GM23338 (cell line): ENCODE measurements around the gene NTNG1. TPM values are rescaled to one million over a fixed set of nuclear protein-coding genes. Genes with fewer than 3 reads are reported as not detected.

Experiments used
- ATAC-seq: fragments of 200-7000 bp; cut with Tn5 transposase; 3 replicates; pipeline ENCODE4 v1.9.1; 2020
- DNase-seq: peaks from one replicate; pipeline ENCODE4 v3.0.0-alpha.2; 2015; ENCODE audit warnings: low spot score
- H2AFZ ChIP-seq: fragments of 200-600 bp; sonication (generic); 2 replicates; pipeline ENCODE4 v1.8.0; 2016; ENCODE audit warnings: antibody characterized with exemption, mild to moderate bottlenecking, moderate library complexity
- H3F3A ChIP-seq: fragments of 200-600 bp; sonication (generic); replicated peaks from 2 replicates; pipeline ENCODE4 v1.8.0; 2017; ENCODE audit warnings: antibody characterized with exemption, mixed run types, low read depth
- H3K27ac ChIP-seq: fragments of 200-600 bp; sonication (generic); 2 replicates; pipeline ENCODE4 v1.6.1; 2016; ENCODE audit warnings: low read depth
- H3K27me3 ChIP-seq: fragments of 200-600 bp; sonication (generic); 2 replicates; pipeline ENCODE4 v1.8.0; 2016; ENCODE audit warnings: mild to moderate bottlenecking, mixed run types, moderate library complexity; ENCODE audit not compliant: insufficient read depth
- H3K36me3 ChIP-seq: fragments of 200-600 bp; sonication (generic); 2 replicates; pipeline ENCODE4 v1.8.0; 2016; ENCODE audit warnings: mild to moderate bottlenecking; ENCODE audit not compliant: insufficient read depth
- H3K4me1 ChIP-seq: fragments of 200-600 bp; sonication (generic); 2 replicates; pipeline ENCODE4 v1.8.0; 2016; ENCODE audit warnings: mild to moderate bottlenecking, moderate library complexity; ENCODE audit not compliant: insufficient read depth
- H3K4me2 ChIP-seq: fragments of 200-600 bp; sonication (generic); 2 replicates; pipeline ENCODE4 v1.7.1; 2017; ENCODE audit warnings: mixed run types
- H3K4me3 ChIP-seq: fragments of 200-600 bp; sonication (generic); 2 replicates; pipeline ENCODE4 v1.6.1; 2016; ENCODE audit warnings: mixed run types
- H3K79me2 ChIP-seq: fragments of 200-600 bp; sonication (generic); replicated peaks from 2 replicates; pipeline ENCODE4 v1.8.0; 2017; ENCODE audit warnings: mild to moderate bottlenecking; ENCODE audit not compliant: insufficient read depth
- H3K9me2 ChIP-seq: fragments of 200-600 bp; sonication (generic); 2 replicates; pipeline ENCODE4 v1.8.0; 2017; ENCODE audit not compliant: insufficient read depth
- H4K20me1 ChIP-seq: fragments of 200-600 bp; sonication (generic); replicated peaks from 2 replicates; pipeline ENCODE4 v1.8.0; 2017; ENCODE audit warnings: mild to moderate bottlenecking; ENCODE audit not compliant: insufficient read depth
- H3K27ac Mint-ChIP-seq: 2 replicates; pipeline ENCODE4 v1.8.0; 2020; ENCODE audit warnings: inconsistent platforms, mild to moderate bottlenecking, moderate library complexity, mixed read lengths
- H3K27me3 Mint-ChIP-seq: 3 replicates; pipeline ENCODE4 v1.8.0; 2022; ENCODE audit warnings: low read depth, mild to moderate bottlenecking, moderate library complexity, mixed read lengths, inconsistent platforms; ENCODE audit not compliant: insufficient read depth, poor library complexity
- H3K36me3 Mint-ChIP-seq: 3 replicates; pipeline ENCODE4 v1.8.0; 2021; ENCODE audit warnings: low read depth, mild to moderate bottlenecking, inconsistent platforms, moderate library complexity, mixed read lengths
- H3K4me1 Mint-ChIP-seq: 3 replicates; pipeline ENCODE4 v1.8.0; 2020; ENCODE audit warnings: mild to moderate bottlenecking, inconsistent platforms, mixed read lengths
- H3K4me3 Mint-ChIP-seq: 3 replicates; pipeline ENCODE4 v1.8.0; 2021; ENCODE audit warnings: moderate library complexity, mild to moderate bottlenecking, inconsistent platforms, mixed read lengths
- H3K9me3 Mint-ChIP-seq: 3 replicates; pipeline ENCODE4 v1.8.0; 2020; ENCODE audit warnings: moderate library complexity, mild to moderate bottlenecking, inconsistent platforms, mixed read lengths
- CTCF ChIP-seq, 2 experiments: fragments of 200-600 bp in 1 of 2; sonication (generic) in 1 of 2; conservative IDR thresholded peaks; 2 replicates each; pipeline versions ENCODE4 v1.5.1 to v1.6.1; 2016 to 2017; ENCODE audit warnings: antibody characterized with exemption in 2 of 2, low read depth in 2 of 2, mild to moderate bottlenecking in 2 of 2, moderate library complexity in 1 of 2
- ETS1 ChIP-seq: IDR thresholded peaks from 2 replicates; pipeline ENCODE4 v1.6.1; 2016; ENCODE audit warnings: antibody characterized with exemption
- EZH2phosphoT487 ChIP-seq: fragments of 200-600 bp; sonication (generic); IDR thresholded peaks from one replicate; pipeline ENCODE4 v1.8.1; 2018; ENCODE audit warnings: antibody characterized with exemption; ENCODE audit not compliant: unreplicated experiment
- POLR2AphosphoS5 ChIP-seq: IDR thresholded peaks from 2 replicates; pipeline ENCODE4 v1.6.1; 2016; ENCODE audit warnings: antibody characterized with exemption, low read depth
- STAT1 ChIP-seq: IDR thresholded peaks from one replicate; pipeline ENCODE4 v1.6.1; 2016; ENCODE audit warnings: antibody characterized with exemption; ENCODE audit not compliant: unreplicated experiment
- ZNF114 ChIP-seq: fragments of 250-450 bp; sonication (Bioruptor Pico); IDR thresholded peaks from 2 replicates; pipeline ENCODE4 v1.5.0; 2020; ENCODE audit warnings: mild to moderate bottlenecking, moderate library complexity
- polyA plus RNA-seq: library from polyadenylated mRNA; unstranded; fragments of >200 nt; fragmentation: Nextera tagmentation; extraction: Ambion mirVana; gene quantifications from 2 replicates; pipeline ENCODE4 v1.2.1, GENCODE V29; 2016
- total RNA-seq: library from RNA; depleted of rRNA; stranded (reverse); fragments of >200 nt; shearing (Covaris generic); gene quantifications from 2 replicates; pipeline ENCODE4 v1.2.3, GENCODE V29; 2014

The NTNG1 gene
- total and polyA plus RNA-seq, 2 experiments from 2014 or later, result 7.2 to 10.3 TPM

- TF ChIP-seq ETS1, result no peak
Observed at GRCh38 chr1:107267489-107267888, 126.7 kb downstream of the NTNG1 start (continued).

GRCh38 chr1:107272321-107272720, 131.5 kb downstream of the NTNG1 start:
- no peaks in the 10 kb centered on the region for H3K36me3 ChIP-seq
- H3K27me3 Mint-ChIP-seq, result peaks cover 2% of the 10 kb centered on the region
- H3K9me2 ChIP-seq, result peaks cover 7% of the 10 kb centered on the region
- no peaks in the 10 kb centered on the region for H3F3A ChIP-seq
- H3K9me3 Mint-ChIP-seq, result no peaks in the 10 kb centered on the region
- TF ChIP-seq CTCF (conservative IDR thresholded peaks at IDR 0.05; ENCODE audit: low read depth in 2 of 2) (no peak), ETS1 (no peak), EZH2phosphoT487 (no peak), POLR2AphosphoS5 (no peak)
- H4K20me1 ChIP-seq, result no peaks in the 10 kb centered on the region
- no peak overlapping the region for H3K27ac ChIP-seq
- peaks cover 5% of the 10 kb centered on the region; the same call in 1 of the 2 replicates for H3K4me1 ChIP-seq
- H3K36me3 Mint-ChIP-seq, result no peaks in the 10 kb centered on the region
- H2AFZ ChIP-seq, result no peak overlapping the region
- no peaks in the 10 kb centered on the region for H3K27me3 ChIP-seq
- H3K4me1 Mint-ChIP-seq, result peaks cover 9% of the 10 kb centered on the region; the same call in 2 of the 3 replicates
- no peak overlapping the region for H3K27ac Mint-ChIP-seq
- no peak for DNase-seq
- no peak overlapping the region for H3K4me3 ChIP-seq
- no peak for ATAC-seq
- H3K79me2 ChIP-seq, result no peaks in the 10 kb centered on the region
- H3K4me2 ChIP-seq, result no peak overlapping the region
- no peak overlapping the region for H3K4me3 Mint-ChIP-seq

GRCh38 chr1:107273515-107273914, 132.7 kb downstream of the NTNG1 start:
- H3F3A ChIP-seq, result no peaks in the 10 kb centered on the region
- Mint-ChIP-seq H3K27ac (no peak overlapping the region), H3K4me3 (no peak overlapping the region), H3K4me1 (peaks cover 9% of the 10 kb centered on the region; the same call in 2 of the 3 replicates), H3K27me3 (peaks cover 2% of the 10 kb centered on the region), H3K9me3 (no peaks in the 10 kb centered on the region), H3K36me3 (no peaks in the 10 kb centered on the region)
- TF ChIP-seq ETS1 (no peak), ZNF114 (CRISPR knock-in tag) (no peak), CTCF (conservative IDR thresholded peaks at IDR 0.05; ENCODE audit: low read depth in 2 of 2) (no peak), STAT1 (no peak)
- H3K4me1 ChIP-seq, result no peaks in the 10 kb centered on the region; the same call in 1 of the 2 replicates
- H3K27ac ChIP-seq, result no peak overlapping the region
- H3K36me3 ChIP-seq, result no peaks in the 10 kb centered on the region
- ATAC-seq (no peak), DNase-seq (no peak)
- H3K4me2 ChIP-seq, result no peak overlapping the region
- H4K20me1 ChIP-seq, result no peaks in the 10 kb centered on the region
- no peaks in the 10 kb centered on the region for H3K27me3 ChIP-seq
- H3K9me2 ChIP-seq, result no peaks in the 10 kb centered on the region; the same call in 1 of the 2 replicates
- no peaks in the 10 kb centered on the region for H3K79me2 ChIP-seq
- H3K4me3 ChIP-seq, result no peak overlapping the region
- no peak overlapping the region for H2AFZ ChIP-seq
